ENCODE results near the gene ETV3. TPM values are rescaled to one million over a fixed set of nuclear protein-coding genes. Genes with fewer than 3 reads are reported as not detected.

The ETV3 gene
- total RNA-seq, 1 experiment from 2014 or later = 36.3 TPM

- Histone ChIP-seq H4K91ac (ENCODE audit: insufficient read length, low read depth, low read length) (no peak overlapping the region), H3K9me3 (ENCODE audit: control insufficient read depth, low read depth, low read length) (no peaks in the 10 kb centered on the region), H4K8ac (replicated peaks; ENCODE audit: insufficient read length, low read depth, low read length) (no peak overlapping the region), H2BK120ac (ENCODE audit: low read depth, low read length, poor library complexity, severe bottlenecking) (no peak overlapping the region), H3K18ac (ENCODE audit: insufficient read length, low read depth, low read length) (no peak overlapping the region), H3K79me2 (ENCODE audit: insufficient read depth, low read length) (no peaks in the 10 kb centered on the region), H2BK20ac (ENCODE audit: low read depth, low read length, poor library complexity, severe bottlenecking) (no peak overlapping the region), H3K14ac (ENCODE audit: insufficient read depth, low read length) (no peak overlapping the region), H3K23ac (ENCODE audit: insufficient read length, low read depth, low read length) (no peak overlapping the region), H3K27ac (ENCODE audit: insufficient read length, low read depth, low read length) (no peak overlapping the region), H3K79me1 (ENCODE audit: insufficient read depth, low read depth, low read length, poor library complexity, severe bottlenecking) (no peaks in the 10 kb centered on the region), H4K5ac (ENCODE audit: insufficient read length, low read depth, low read length) (no peak overlapping the region), H2AFZ (ENCODE audit: low read length) (no peak overlapping the region), H2BK12ac (ENCODE audit: insufficient read length, low read depth, low read length) (no peak overlapping the region), H3K4me1 (ENCODE audit: insufficient read depth, low read length) (peaks cover 22% of the 10 kb centered on the region; the same call in 1 of the 2 replicates), H2BK15ac (ENCODE audit: low read depth, low read length) (no peak overlapping the region), H4K20me1 (ENCODE audit: control insufficient read depth, insufficient read depth, insufficient read length) (no peaks in the 10 kb centered on the region), H2BK5ac (ENCODE audit: insufficient read length, low read length) (no peak overlapping the region), H3K9ac (ENCODE audit: extremely low read depth, insufficient read length, low read length) (no peak overlapping the region), H2AK5ac (ENCODE audit: insufficient read length, low read length) (no peak overlapping the region), H3K56ac (ENCODE audit: insufficient read length, low read depth, low read length) (no peak overlapping the region), H3K27me3 (ENCODE audit: insufficient read depth, low read length) (no peaks in the 10 kb centered on the region; the same call in 1 of the 2 replicates), H3T11ph (ENCODE audit: low read length) (no peak overlapping the region), H3K4me2 (ENCODE audit: insufficient read depth, insufficient read length, low read length) (no peak overlapping the region), H3K23me2 (ENCODE audit: insufficient read length, low read depth, low read length, poor library complexity, severe bottlenecking) (no peaks in the 10 kb centered on the region), H3K4ac (ENCODE audit: low read depth, low read length) (no peak overlapping the region)
- Mint-ChIP-seq H3K9me3 (no peaks in the 10 kb centered on the region), H3K36me3 (ENCODE audit: insufficient read depth in 1 of 3, low read depth in 3 of 3) (no peaks in the 10 kb centered on the region), H3K4me1 (peaks cover 70 to 74% of the 10 kb centered on the region in 2 experiments), H3K4me3 (peak overlapping the region in 1 of 2 experiments; percentile 3; a peak in 1 of 5 replicates), H3K27ac (peak overlapping the region in 2 of 3 experiments; percentile 18 to 79; a peak in 3 of 7 replicates), H3K27me3 (ENCODE audit: low read depth) (peaks cover 5% of the 10 kb centered on the region)
- TF ChIP-seq CTCF (conservative IDR thresholded peaks at IDR 0.05) = no peak
- no peak for DNase-seq
Measured at GRCh38 chr1:157116737-157117103, 21.5 kb downstream of the ETV3 start.
